ENCODE data around the gene NOC2L. TPM values are rescaled to one million over a fixed set of nuclear protein-coding genes. Genes with fewer than 3 reads are reported as not detected.
A peak's percentile ranks its signal among the peaks of the same experiment; 100 is the strongest.

NOC2L gene
- total RNA-seq, 1 experiment from 2014 or later = 130 TPM

GRCh38 chr1:967466-968343, 8.6 kb upstream of the NOC2L start:
- no peak for TF ChIP-seq CTCF (conservative IDR thresholded peaks at IDR 0.05)
- Histone ChIP-seq H3K4me2 (ENCODE audit: insufficient read depth, insufficient read length, low read length) (peak overlapping the region; percentile 68), H3K23ac (ENCODE audit: insufficient read length, low read depth, low read length) (no peak overlapping the region), H3K23me2 (ENCODE audit: insufficient read length, low read depth, low read length, poor library complexity, severe bottlenecking) (peaks cover 9% of the 10 kb centered on the region), H4K8ac (replicated peaks; ENCODE audit: insufficient read length, low read depth, low read length) (no peak overlapping the region), H3K14ac (ENCODE audit: insufficient read depth, low read length) (no peak overlapping the region), H2AFZ (ENCODE audit: low read length) (no peak overlapping the region), H4K5ac (ENCODE audit: insufficient read length, low read depth, low read length) (no peak overlapping the region), H4K20me1 (ENCODE audit: control insufficient read depth, insufficient read depth, insufficient read length) (no peaks in the 10 kb centered on the region), H2AK5ac (ENCODE audit: insufficient read length, low read length) (no peak overlapping the region), H3T11ph (ENCODE audit: low read length) (no peak overlapping the region), H3K4me1 (ENCODE audit: insufficient read depth, low read length) (no peaks in the 10 kb centered on the region), H3K4ac (ENCODE audit: low read depth, low read length) (no peak overlapping the region), H3K9me3 (ENCODE audit: control insufficient read depth, low read depth, low read length) (no peaks in the 10 kb centered on the region), H2BK15ac (ENCODE audit: low read depth, low read length) (no peak overlapping the region), H3K9ac (ENCODE audit: extremely low read depth, insufficient read length, low read length) (no peak overlapping the region), H4K91ac (ENCODE audit: insufficient read length, low read depth, low read length) (no peak overlapping the region), H3K79me2 (ENCODE audit: insufficient read depth, low read length) (no peaks in the 10 kb centered on the region), H3K56ac (ENCODE audit: insufficient read length, low read depth, low read length) (no peak overlapping the region), H2BK12ac (ENCODE audit: insufficient read length, low read depth, low read length) (no peak overlapping the region), H3K27ac (ENCODE audit: insufficient read length, low read depth, low read length) (no peak overlapping the region), H2BK120ac (ENCODE audit: low read depth, low read length, poor library complexity, severe bottlenecking) (no peak overlapping the region), H3K18ac (ENCODE audit: insufficient read length, low read depth, low read length) (no peak overlapping the region), H3K79me1 (ENCODE audit: insufficient read depth, low read depth, low read length, poor library complexity, severe bottlenecking) (no peaks in the 10 kb centered on the region), H2BK20ac (ENCODE audit: low read depth, low read length, poor library complexity, severe bottlenecking) (no peak overlapping the region), H3K27me3 (ENCODE audit: insufficient read depth, low read length) (peaks cover 11% of the 10 kb centered on the region; the same call in 1 of the 2 replicates), H2BK5ac (ENCODE audit: insufficient read length, low read length) (no peak overlapping the region)
- Mint-ChIP-seq H3K36me3 (ENCODE audit: insufficient read depth in 1 of 3, low read depth in 3 of 3) (peaks cover 0 to 17% (median 17%) of the 10 kb centered on the region in 3 experiments; a peak in 6 of 7 replicates), H3K9me3 (peaks cover 3 to 4% of the 10 kb centered on the region in 2 experiments; a peak in 3 of 5 replicates), H3K4me1 (peaks cover 0 to 3% of the 10 kb centered on the region in 2 experiments; a peak in 2 of 4 replicates), H3K27me3 (ENCODE audit: low read depth) (peaks cover 45% of the 10 kb centered on the region), H3K4me3 (no peak overlapping the region), H3K27ac (no peak overlapping the region)
- no CpG with 5 or more reads among the region's 23 CpGs for WGBS (ENCODE audit: extremely low coverage, insufficient read length, low lambda C conversion rate)
- no peak for DNase-seq

All from H9 (cell line).